ENCODE measurements around the gene TIMP2.
"Not testable (repeated sequence)": the region's sequence is repeated elsewhere in the genome, so short reads cannot be mapped to it uniquely, and the experiment has no call there.

Gene TIMP2

DNA sequence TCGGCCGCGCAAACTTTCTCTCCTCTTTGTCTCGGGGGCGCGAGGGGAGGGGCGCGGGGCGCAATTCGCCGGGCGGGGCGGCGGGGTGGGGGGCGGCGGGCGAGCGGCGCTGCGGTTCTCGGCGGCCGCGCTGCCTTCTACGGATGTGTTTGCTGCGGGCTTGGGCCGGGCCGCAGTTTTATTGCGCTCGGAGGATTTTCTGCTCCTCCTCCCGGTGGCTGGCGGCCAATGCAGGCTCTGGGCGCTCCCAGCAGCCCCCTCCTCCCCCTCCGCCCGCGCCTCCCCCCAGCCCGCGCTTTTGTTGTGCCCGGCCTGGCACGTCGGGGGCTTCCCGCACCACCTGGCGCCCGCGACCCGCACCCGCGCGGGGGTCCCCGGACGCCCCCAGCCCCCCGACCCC, at the start of gene TIMP2:
TSS of gene TIMP2 (minus strand) at position 154 of the 400 bp plus-strand sequence. CDS start 299 bp downstream, outside the sequence.
- DNase-seq: peak; percentile 42

DNA sequence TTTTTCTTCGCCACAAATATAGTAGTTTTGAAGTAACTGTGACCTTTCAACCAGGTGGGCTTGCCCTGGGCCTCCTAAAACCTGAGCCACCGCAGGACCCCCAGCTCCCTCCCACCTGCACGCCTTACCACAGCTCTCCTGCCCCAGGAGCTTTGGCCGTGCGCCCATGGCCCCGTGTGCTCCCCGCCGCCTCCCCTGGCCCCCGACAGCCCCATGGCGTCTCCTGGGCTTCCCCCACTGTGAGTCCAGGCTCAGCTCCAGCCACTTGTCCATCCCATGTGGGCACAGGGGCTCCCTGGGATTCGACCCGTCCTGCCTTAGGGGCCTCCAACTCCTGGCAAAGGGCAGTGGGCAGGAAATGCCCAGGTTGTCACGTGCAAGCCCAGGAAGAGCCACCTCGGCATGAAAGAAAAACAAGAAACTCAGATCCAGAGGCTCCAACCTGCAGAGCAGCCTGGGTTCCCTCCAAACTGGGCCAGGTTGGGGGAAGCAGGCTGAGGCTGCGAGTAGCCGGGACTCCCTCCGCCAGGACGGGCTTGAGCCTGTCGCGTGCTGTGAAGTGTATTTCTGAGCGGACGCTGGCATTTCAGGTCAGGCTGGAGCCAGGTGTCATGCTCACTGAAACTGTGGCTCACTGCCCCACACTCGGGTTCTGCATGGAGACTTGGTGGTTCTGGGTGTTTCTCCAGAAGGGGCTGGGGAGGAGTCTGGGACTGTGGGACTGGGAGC, 48.8 kb upstream of the TIMP2 start:
- DNase-seq: no peak

DNA sequence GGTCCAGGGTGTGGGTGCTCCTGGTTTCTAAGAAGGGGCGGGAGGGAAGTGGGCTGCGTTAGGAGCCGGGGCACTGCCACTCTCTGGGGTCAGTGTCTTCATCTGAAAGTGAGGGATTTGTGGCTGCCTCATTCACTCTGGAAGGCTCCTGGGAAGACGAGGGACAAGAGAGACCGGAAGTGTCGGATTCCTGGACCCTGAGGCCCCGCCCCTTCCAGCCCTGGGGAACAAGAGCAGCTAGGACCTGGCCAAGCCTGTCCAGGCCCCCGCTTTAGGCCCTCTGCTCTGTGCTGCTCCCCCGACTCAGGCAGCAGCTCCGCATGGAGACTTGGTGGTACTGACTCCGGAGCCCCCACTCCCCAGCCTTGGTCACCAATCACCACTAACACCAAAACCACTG, 48.0 kb upstream of the TIMP2 start:
- no peak for DNase-seq

DNA sequence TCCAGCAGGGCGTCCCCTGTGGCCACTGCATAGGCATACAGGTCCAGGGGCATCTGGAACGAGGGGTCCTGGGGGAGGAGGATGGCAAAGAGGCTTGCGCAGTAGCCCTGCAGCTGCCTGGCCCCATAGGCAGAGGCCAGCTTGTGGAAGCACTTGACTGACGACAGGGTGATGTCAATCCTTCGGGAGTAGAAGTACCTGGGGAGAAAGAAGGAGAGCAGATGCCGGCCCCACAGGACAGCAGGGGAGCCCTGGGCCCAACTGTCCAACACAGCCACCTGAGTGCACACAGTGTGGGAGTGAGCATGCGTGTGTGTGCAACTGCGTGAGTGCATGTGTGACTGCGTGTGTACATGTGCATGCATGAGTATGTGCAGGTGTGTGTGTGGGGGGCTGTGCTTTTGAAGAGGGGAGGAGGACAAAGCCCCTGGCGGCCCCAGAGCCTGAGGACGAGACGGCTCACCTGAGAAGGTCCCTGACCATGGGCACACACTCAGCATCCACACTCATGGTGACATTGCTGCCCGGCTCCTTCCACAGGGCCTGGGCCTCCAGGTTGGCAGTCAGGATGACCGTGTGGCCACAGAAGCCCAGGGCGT, 47.4 kb upstream of the TIMP2 start:
- DNase-seq: no peak

- no peak for DNase-seq
These were observed 46.7 kb upstream of the TIMP2 start for GRCh38 chr17:78971756-78972506.

DNA sequence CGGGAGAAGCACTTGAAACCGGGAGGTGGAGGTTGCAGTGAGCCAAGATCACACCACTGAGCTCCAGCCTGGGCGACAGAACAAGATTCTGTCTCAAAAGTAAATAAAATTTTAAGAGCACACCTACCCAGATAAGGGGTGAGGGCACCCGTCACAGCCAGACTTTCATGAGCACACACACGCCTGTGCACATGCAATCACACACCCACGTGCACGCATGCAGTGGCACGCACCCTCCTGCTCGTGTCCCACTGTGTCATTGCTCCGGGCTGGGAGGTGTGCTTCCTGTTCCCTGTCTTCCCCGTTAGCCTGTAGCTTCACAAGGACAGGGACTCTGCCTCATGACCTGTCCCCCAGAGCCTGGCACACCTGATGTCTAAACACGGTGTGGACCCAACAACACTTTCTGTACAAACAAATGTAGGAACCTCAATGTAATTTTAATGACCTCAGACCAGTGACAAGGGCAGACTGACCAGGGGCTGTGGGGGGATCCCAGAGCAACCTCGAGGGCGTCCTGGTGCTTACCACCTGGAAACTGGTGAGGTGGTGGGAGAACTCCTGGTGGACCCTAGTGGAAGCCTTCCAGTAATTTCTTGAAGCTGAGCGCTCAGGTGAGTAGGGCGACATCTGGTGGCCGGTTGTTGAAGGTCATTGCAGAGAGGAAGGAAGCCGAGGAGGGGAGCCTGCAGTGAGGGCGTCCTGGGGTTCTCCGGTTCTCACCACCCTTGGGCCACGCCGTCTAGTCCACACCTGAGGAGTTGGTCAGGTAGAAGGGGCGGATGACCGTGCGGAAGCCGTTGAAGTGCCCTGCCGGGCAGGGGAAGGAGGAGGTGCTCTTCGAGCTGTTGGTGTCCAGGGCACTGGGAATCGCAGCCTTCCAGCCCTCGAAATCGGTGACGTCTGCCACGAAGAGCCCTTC, 45.9 kb upstream of the TIMP2 start:
- DNase-seq: peak; percentile 75

DNA sequence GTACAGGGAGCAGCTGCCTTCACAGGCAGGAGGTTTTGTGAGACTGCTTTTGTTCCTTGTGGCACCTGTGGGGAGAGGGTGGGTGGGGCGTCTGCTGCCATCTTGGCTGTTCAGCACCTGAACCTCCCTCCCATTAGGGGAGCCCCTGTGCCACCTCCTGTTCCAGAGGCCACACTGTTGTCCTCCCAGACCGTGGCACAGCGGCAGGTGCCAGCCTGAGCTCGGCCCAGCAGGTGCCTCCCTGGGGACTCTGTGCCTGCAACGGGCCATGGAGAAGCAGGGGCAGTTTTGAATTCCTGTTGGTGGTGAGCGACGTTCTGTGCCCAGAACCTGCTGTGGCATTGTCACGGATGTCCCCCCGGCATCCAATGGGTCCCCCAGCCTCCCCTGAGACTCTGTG, 44.7 kb upstream of the TIMP2 start:
- DNase-seq: no peak

- DNase-seq: no peak
These were observed 42.7 kb upstream of the TIMP2 start for GRCh38 chr17:78967782-78968362.

- DNase-seq: no peak
These were observed 41.9 kb upstream of the TIMP2 start for GRCh38 chr17:78966910-78967600.

DNA sequence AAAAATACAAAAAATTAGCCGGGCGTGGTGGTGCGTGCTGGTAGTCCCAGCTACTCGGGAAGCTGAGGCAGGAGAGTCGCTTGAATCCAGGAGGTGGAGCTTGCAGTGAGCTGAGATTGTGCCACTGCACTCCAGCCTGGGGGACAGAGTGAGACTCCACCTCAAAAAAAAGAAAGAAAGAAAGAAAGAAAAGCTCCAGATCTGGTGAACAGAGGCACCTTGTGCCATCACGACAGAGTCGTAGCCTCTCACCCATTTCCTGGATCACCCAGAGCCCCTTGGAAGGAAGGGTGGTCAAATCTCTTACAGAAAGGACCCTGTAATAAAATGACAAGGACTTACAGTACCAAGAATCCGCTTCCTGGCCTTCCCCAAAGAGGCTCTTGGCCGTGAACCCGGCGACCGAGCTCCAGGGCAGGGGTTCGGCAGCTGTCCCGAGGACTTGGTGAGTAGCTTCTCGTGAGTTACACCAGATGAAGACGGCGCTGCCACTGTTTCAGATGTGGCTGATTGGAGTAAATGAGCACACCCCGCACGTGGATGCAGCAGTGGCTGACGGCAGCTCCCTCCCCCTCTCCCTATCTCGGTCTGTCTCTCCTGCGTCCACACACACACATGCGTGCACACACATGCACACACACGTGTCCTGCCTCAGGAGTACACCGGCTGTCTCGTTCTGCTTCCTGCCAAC, 41.1 kb upstream of the TIMP2 start:
- DNase-seq: no peak

GRCh38 chr17:78965491-78965924, 40.3 kb upstream of the TIMP2 start:
- DNase-seq: no peak

DNA sequence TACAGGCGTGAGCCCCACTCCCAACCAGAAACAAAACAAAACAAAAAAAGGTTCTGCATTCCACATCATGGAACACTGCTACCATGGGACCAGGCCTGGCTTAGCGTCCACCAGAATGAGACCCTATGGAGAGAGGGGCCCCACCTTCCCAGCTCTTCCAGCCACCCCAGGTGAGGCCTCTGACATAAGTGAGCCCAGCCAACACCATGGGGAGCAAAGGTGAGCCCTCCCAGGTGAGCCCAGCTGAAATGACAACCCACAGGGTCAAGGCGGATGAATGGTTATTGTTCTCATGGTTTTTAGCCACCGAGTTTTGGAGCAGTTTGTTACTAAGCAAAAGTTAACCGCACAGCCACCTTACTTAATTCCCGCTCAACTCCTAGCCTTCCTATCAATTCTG, 38.2 kb upstream of the TIMP2 start:
- DNase-seq: no peak

DNA sequence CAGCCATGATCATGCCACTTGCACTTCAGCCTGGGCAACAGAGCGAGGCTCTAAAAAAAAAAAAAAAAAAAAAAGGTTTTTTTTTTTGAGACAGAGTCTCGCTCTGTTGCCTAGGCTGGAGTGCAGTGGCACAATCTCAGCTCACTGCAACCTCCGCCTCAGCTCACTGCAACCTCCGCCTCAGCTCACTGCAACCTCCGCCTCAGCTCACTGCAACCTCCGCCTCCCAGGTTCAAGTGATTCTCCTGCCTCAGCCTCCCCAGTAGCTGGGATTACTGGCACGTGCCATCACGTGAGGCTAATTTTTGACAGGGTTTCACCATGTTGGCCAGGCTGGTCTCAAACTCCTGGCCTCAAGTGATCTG, 37.8 kb upstream of the TIMP2 start:
- not testable (repeated sequence) for DNase-seq

GRCh38 chr17:78962345-78962983, 37.3 kb upstream of the TIMP2 start:
- DNase-seq: no peak

DNA sequence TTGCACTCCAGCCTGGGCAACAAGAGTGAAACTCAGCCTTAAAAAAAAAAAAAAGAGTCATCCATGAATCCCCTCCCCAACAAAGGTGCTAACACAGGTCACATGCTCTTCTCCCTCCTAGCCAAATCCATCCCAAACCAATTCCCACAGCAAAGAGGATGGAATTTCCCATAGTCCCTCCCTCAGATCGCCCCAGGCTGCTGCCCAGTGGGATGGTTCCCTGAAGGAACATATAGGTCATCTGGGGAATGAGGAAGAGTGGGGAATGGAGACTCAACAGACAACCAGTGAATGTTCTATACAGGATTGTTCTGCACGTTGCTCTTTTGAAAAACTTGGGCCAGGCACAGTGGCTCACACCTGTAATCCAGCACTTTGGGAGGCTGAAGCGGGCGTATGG, 36.4 kb upstream of the TIMP2 start:
- DNase-seq: no peak

GRCh38 chr17:78960928-78961327, 35.7 kb upstream of the TIMP2 start:
- DNase-seq: no peak

DNA sequence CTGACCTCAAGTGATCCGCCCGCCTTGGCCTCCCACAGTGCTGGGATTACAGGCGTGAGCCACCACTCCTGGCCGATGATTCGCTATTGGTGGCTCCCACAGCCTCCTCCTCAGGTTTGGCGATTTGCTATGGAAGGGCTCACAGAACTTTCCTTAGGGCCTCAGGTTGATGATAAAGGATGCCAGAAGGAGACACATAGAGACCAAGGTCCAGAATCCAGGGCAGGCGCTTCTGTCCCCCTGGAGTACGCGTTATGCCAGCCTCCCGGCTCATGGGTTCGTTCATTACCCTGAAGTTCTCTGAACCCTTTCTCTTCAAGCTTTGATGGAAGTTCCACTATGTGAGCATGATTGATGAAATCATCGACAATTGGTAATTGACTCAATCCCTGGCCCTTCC, 34.6 kb upstream of the TIMP2 start:
- no peak for DNase-seq

DNA sequence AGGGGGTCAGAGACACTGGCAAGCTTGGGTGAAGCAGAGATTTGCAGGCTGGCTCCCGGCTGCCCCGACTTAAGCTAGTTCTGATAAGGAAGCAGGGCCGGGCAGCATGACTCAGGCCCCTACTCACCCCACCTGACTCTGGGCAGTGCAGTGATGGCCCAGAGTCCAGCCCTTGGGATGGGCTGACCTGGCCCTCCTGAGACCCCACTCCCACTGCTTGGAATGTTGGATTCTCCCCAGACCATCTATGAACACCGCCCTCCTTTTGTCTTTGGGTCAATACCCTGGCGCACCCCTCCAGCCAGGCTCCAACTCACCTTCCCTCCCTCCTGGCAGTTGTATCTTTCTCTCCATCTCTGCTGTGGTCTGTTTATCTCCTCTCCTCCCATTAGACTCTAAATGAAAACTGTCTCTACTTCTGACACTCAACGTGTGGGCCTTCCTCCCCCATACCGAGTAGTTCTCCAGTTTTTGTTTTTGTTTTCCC, 33.5 kb upstream of the TIMP2 start:
- DNase-seq: no peak

DNA sequence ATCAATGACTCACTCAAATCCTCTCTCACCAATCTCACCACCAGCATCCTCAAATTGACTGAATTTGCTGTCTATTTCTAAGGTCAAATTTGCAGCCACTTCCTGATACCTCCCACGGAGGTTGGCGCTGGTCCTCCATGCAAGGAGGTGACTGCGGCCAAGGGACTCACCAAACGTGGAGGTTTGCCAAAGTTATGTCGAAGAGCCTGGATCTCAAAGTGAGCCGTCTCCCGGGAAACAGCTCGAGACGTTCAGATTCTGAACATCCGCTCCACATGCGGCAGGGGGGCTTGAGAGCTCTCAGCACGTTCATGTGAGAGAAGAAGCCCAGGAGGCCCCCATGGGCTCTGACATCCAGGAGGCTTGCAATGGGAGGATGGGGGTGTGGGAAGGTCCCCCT, 31.9 kb upstream of the TIMP2 start:
- DNase-seq: no peak

- no peak for DNase-seq
These were observed 31.1 kb upstream of the TIMP2 start for GRCh38 chr17:78956254-78956653.

GRCh38 chr17:78954684-78955083, 29.5 kb upstream of the TIMP2 start:
- no peak for DNase-seq
